Lower leg skin (tissue), 3 donors: ENCODE data around the gene TUT7.

Experiments
- POLR2A ChIP-seq, 2 donors: fragments of 450-650 bp; IDR thresholded peaks; one replicate each; pipeline ENCODE4 v1.6.1; 2016 to 2017; ENCODE audit warnings: antibody characterized with exemption in 2 of 2, mild to moderate bottlenecking in 1 of 2, moderate library complexity in 1 of 2
- TF ChIP-seq, protein P1 (sequence below), 3 donors: fragments of 450-650 bp; IDR thresholded peaks; one replicate each; pipeline ENCODE4 v1.5.1; 2016; ENCODE audit warnings: antibody characterized with exemption in 3 of 3, mild to moderate bottlenecking in 3 of 3, moderate library complexity in 2 of 3

DNA sequence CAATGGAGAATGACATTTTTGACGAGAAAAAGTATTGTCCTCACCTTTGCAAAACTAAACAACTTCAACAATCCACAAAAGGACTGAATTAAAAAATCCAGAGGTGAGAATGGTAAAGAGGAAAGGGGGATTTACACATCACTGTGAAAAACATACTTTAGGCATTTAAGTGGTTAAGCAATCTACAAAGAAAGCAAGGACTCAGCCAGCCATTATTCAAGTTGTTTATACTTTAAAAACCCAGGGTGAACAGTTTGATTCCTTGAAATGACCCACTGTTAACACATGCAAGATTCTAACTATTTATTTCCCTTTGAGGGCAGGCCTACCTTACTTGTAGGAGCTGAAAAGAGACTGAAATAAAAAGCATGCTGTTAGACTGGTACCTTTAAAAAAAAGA lies 29.3 kb downstream of the TUT7 start:
- TF ChIP-seq, protein P1, sequence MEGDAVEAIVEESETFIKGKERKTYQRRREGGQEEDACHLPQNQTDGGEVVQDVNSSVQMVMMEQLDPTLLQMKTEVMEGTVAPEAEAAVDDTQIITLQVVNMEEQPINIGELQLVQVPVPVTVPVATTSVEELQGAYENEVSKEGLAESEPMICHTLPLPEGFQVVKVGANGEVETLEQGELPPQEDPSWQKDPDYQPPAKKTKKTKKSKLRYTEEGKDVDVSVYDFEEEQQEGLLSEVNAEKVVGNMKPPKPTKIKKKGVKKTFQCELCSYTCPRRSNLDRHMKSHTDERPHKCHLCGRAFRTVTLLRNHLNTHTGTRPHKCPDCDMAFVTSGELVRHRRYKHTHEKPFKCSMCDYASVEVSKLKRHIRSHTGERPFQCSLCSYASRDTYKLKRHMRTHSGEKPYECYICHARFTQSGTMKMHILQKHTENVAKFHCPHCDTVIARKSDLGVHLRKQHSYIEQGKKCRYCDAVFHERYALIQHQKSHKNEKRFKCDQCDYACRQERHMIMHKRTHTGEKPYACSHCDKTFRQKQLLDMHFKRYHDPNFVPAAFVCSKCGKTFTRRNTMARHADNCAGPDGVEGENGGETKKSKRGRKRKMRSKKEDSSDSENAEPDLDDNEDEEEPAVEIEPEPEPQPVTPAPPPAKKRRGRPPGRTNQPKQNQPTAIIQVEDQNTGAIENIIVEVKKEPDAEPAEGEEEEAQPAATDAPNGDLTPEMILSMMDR (IDR thresholded peaks at IDR 0.05), result no peak
- no peak for TF ChIP-seq POLR2A (IDR thresholded peaks at IDR 0.05)
